HEK293T (cell line): ENCODE measurements around the gene CRISP1.

Experiments used
- BHLHE40 ChIP-seq: fragments of 450-650 bp; IDR thresholded peaks from 2 replicates; pipeline ENCODE4 v1.6.1; 2016; ENCODE audit warnings: mild to moderate bottlenecking, moderate library complexity, borderline replicate concordance
- CTBP1 ChIP-seq: fragments of 450-650 bp; IDR thresholded peaks from 2 replicates; pipeline ENCODE4 v1.6.1; 2016; ENCODE audit warnings: borderline replicate concordance
- ELF4 ChIP-seq: fragments of 450-650 bp; IDR thresholded peaks from 2 replicates; pipeline ENCODE4 v1.6.1; 2017; ENCODE audit warnings: antibody characterized with exemption
- FOXA1 ChIP-seq: fragments of 450-650 bp; IDR thresholded peaks from 2 replicates; pipeline ENCODE4 v1.6.1; 2016; ENCODE audit warnings: mild to moderate bottlenecking
- FOXM1 ChIP-seq: fragments of 450-650 bp; IDR thresholded peaks from 2 replicates; pipeline ENCODE4 v1.6.1; 2017; ENCODE audit warnings: mild to moderate bottlenecking, borderline replicate concordance
- HDGF ChIP-seq: fragments of 450-650 bp; IDR thresholded peaks from 2 replicates; pipeline ENCODE4 v1.6.1; 2017; ENCODE audit warnings: antibody characterized with exemption, borderline replicate concordance
- PKNOX1 ChIP-seq: fragments of 450-650 bp; IDR thresholded peaks from 2 replicates; pipeline ENCODE4 v1.6.1; 2016
- SP1 ChIP-seq: fragments of 450-650 bp; IDR thresholded peaks from 2 replicates; pipeline ENCODE4 v1.6.1; 2017
- SUZ12 ChIP-seq: fragments of 450-650 bp; IDR thresholded peaks from 2 replicates; pipeline ENCODE4 v1.6.1; 2016; ENCODE audit warnings: mild to moderate bottlenecking
- TARDBP ChIP-seq: fragments of 450-650 bp; IDR thresholded peaks from 2 replicates; pipeline ENCODE4 v1.6.1; 2016
- ZNF384 ChIP-seq: fragments of 450-650 bp; IDR thresholded peaks from 2 replicates; pipeline ENCODE4 v1.6.1; 2016

- TF ChIP-seq FOXM1 (no peak), TARDBP (no peak), SUZ12 (no peak), ELF4 (no peak), BHLHE40 (no peak), FOXA1 (no peak), ZNF384 (no peak), CTBP1 (no peak), HDGF (no peak), SP1 (no peak), PKNOX1 (no peak)
Measured at GRCh38 chr6:49799090-49799489, 67.2 kb downstream of the CRISP1 start.
